Ishikawa (cell line): ENCODE measurements around the gene SCYL1.

Source experiments
- CEBPB ChIP-seq: IDR thresholded peaks from 2 replicates; pipeline ENCODE4 v1.6.1; 2012
- CREB1 ChIP-seq: IDR thresholded peaks from 2 replicates; pipeline ENCODE4 v1.6.1; 2012; ENCODE audit warnings: low read depth
- EGR1 ChIP-seq: IDR thresholded peaks from 2 replicates; pipeline ENCODE4 v1.6.1; 2012
- EP300 ChIP-seq: IDR thresholded peaks from 2 replicates; pipeline ENCODE4 v1.6.1; 2012; ENCODE audit warnings: borderline replicate concordance
- FOXM1 ChIP-seq: IDR thresholded peaks from 2 replicates; pipeline ENCODE4 v1.6.1; 2012; ENCODE audit warnings: low read depth, borderline replicate concordance
- NFIC ChIP-seq: IDR thresholded peaks from 2 replicates; pipeline ENCODE4 v1.6.1; 2012
- RAD21 ChIP-seq: IDR thresholded peaks from 2 replicates; pipeline ENCODE4 v1.6.1; 2012; ENCODE audit warnings: low read depth
- TAF1 ChIP-seq: IDR thresholded peaks from 2 replicates; pipeline ENCODE4 v1.6.1; 2012; ENCODE audit warnings: low read depth, mild to moderate bottlenecking
- TCF12 ChIP-seq: IDR thresholded peaks from 2 replicates; pipeline ENCODE4 v1.6.1; 2012; ENCODE audit warnings: low read depth
- TEAD4 ChIP-seq: IDR thresholded peaks from 2 replicates; pipeline ENCODE4 v1.6.1; 2012
- YY1 ChIP-seq: IDR thresholded peaks from 2 replicates; pipeline ENCODE4 v1.6.1; 2012; ENCODE audit warnings: low read depth
- ZBTB7A ChIP-seq: IDR thresholded peaks from 2 replicates; pipeline ENCODE4 v1.6.1; 2012; ENCODE audit warnings: low read depth
- TF ChIP-seq, protein P1 (sequence below): IDR thresholded peaks from 2 replicates; pipeline ENCODE4 v1.6.1; 2012; ENCODE audit warnings: low read depth, mild to moderate bottlenecking
- TF ChIP-seq, protein P2 (sequence below): IDR thresholded peaks from 2 replicates; pipeline ENCODE4 v1.6.1; 2012
- TF ChIP-seq, protein P3 (sequence below): IDR thresholded peaks from 2 replicates; pipeline ENCODE4 v1.6.1; 2012

Gene SCYL1

DNA sequence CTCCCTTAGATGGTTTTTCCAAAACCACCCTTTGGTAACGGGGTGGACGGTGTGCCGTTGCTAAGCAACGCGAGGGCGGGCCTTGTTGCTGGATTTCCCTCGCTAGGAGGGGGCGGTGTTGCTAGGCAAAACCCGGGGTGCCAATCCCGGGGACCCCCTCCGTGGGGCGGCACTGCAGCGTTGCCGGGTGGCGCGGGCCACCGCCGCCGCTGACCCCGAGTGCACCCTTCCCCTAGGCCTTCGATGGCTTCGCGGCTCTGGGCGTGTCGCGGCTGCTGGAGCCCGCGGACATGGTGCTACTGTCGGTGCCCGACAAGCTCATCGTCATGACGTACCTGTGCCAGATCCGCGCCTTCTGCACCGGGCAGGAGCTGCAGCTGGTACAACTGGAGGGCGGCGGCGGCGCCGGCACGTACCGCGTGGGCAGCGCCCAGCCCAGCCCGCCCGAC lies 59.9 kb downstream of the SCYL1 start:
- TF ChIP-seq, protein P1, sequence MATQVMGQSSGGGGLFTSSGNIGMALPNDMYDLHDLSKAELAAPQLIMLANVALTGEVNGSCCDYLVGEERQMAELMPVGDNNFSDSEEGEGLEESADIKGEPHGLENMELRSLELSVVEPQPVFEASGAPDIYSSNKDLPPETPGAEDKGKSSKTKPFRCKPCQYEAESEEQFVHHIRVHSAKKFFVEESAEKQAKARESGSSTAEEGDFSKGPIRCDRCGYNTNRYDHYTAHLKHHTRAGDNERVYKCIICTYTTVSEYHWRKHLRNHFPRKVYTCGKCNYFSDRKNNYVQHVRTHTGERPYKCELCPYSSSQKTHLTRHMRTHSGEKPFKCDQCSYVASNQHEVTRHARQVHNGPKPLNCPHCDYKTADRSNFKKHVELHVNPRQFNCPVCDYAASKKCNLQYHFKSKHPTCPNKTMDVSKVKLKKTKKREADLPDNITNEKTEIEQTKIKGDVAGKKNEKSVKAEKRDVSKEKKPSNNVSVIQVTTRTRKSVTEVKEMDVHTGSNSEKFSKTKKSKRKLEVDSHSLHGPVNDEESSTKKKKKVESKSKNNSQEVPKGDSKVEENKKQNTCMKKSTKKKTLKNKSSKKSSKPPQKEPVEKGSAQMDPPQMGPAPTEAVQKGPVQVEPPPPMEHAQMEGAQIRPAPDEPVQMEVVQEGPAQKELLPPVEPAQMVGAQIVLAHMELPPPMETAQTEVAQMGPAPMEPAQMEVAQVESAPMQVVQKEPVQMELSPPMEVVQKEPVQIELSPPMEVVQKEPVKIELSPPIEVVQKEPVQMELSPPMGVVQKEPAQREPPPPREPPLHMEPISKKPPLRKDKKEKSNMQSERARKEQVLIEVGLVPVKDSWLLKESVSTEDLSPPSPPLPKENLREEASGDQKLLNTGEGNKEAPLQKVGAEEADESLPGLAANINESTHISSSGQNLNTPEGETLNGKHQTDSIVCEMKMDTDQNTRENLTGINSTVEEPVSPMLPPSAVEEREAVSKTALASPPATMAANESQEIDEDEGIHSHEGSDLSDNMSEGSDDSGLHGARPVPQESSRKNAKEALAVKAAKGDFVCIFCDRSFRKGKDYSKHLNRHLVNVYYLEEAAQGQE, result no peak
- TF ChIP-seq, protein P2, sequence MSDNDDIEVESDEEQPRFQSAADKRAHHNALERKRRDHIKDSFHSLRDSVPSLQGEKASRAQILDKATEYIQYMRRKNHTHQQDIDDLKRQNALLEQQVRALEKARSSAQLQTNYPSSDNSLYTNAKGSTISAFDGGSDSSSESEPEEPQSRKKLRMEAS, result no peak
- TF ChIP-seq EGR1 (no peak), ZBTB7A (no peak), EP300 (no peak), TEAD4 (no peak), FOXM1 (no peak), CEBPB (no peak)

DNA sequence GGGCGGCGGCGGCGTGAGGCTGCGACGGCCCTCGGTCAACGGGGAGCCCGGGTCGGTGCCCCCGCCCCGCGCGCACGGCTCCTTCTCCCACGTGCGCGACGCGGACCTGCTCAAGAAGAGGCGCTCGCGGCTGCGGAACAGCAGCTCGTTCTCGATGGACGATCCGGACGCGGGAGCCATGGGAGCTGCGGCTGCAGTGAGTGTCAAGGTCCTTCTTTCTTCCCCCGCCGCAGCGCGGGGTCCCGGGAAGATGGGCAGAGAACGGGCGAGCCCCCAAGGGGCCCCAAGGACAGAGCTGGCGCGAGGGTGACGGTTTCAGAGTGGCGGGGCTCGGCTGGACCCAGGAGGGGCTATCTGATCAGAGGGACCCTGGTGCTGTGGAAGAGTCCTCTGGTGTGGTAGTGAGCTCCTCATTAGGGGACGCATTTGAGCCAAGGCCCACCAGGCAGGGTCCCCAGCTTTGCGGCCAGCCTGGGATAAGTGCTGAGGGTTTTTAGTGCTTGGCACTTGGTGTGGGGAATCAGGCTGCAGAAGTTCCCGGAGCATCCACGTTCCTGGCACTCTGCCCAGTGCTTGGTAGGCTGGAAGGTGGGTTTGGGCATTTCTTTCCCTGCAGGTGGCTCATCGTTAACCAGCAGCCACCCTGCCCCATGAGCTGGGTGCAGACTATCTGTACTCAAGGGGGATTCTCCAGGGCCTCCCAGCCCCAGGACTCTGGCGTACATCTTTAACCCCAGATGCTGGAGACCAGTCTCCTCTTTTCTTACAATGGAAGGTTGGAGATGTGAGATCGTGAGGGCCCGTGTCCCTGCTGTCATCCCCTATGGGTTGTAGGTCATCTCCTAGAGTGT lies 60.7 kb downstream of the SCYL1 start:
- TF ChIP-seq TAF1 (no peak), RAD21 (no peak), EP300 (no peak)
- TF ChIP-seq, protein P2, result no peak

DNA sequence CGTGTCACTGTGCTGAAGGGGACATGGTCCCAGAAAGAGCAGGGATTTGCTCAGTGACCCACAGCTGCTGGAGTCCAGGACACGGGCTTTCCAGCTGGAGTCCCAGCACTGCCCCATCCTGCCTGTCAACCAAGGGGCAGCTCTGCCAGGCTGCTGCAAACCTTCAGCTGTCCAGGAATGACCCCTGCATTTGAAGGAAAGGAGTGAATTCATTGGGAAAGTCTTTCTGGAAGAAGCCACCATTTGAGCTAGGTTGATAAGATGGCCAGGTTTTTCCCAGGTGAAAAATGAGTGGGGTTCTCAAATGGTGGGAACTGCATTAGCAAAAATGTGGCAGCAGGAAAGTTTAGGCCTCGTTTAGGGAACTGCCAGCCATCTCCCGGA lies 61.4 kb downstream of the SCYL1 start:
- TF ChIP-seq NFIC, result no peak
- no peak for TF ChIP-seq TEAD4
- TF ChIP-seq, protein P3, sequence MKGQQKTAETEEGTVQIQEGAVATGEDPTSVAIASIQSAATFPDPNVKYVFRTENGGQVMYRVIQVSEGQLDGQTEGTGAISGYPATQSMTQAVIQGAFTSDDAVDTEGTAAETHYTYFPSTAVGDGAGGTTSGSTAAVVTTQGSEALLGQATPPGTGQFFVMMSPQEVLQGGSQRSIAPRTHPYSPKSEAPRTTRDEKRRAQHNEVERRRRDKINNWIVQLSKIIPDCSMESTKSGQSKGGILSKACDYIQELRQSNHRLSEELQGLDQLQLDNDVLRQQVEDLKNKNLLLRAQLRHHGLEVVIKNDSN, result no peak
- TF ChIP-seq CREB1, result no peak
- TF ChIP-seq, protein P1, result no peak
- TF ChIP-seq, protein P2, result no peak
- TF ChIP-seq TCF12, result no peak
- TF ChIP-seq EGR1, result no peak
- no peak for TF ChIP-seq FOXM1
- no peak for TF ChIP-seq CEBPB
- TF ChIP-seq YY1, result no peak
- no peak for TF ChIP-seq ZBTB7A
- no peak for TF ChIP-seq RAD21
- no peak for TF ChIP-seq TAF1

DNA sequence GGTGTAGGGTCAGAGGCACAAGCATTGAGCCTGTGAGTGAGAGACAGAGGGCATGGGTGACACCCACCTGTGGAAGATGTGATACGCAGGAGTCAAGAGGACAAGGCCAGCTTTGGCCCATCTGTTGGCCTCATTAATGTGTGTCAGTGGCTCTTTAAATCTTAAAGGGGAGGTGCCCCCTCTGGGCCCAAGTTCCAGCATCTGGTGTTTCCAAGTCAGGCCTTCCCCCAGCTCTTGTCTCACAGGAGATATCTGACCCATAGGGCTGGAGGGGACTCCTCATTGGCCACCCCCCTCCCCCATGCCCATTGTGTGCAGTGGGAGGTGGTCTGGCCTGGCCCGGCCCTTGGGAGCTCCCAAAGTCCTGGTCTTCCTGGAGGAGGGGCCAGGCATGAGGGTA lies 61.8 kb downstream of the SCYL1 start:
- TF ChIP-seq FOXM1 (no peak), TAF1 (no peak), EP300 (no peak), TCF12 (no peak)
- TF ChIP-seq, protein P2, result peak; percentile 43; the same call in 1 of the 2 replicates
